Measurements from ENCODE around the gene ZNF641. TPM values are rescaled to one million over a fixed set of nuclear protein-coding genes. Genes with fewer than 3 reads are reported as not detected.

Gene ZNF641
- total RNA-seq, 4 donors from 2014 or later, result 11.7 to 50.3 (median 17.0) TPM

DNA sequence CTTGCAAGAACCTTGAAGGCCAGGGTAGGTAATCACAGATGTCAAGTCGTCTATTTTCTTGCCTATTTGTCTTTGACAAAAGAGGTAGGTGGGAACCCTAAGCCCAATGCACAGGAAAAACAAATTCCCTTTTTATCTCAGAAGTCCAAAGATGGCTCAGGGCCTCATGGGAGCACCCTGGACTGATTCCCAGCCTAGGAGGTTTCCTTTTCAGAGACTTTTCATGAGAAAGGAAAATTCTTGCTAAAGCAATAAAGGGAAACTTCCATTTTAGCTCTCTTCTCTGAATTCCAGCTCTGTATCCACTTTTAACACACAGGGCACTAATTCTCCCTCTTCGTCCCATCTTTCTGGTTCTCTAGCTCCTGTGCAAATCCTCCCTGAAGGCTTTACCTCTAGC lies 1.2 kb downstream of the ZNF641 start:
- no peak for DNase-seq
- no peaks in the 10 kb centered on the region for H3K9me3 ChIP-seq
- peak overlapping the region in 2 of 4 donors; percentile 62 to 97 for H3K4me3 ChIP-seq
- H3K4me1 ChIP-seq, result peaks cover 0 to 8% (median 0%) of the 10 kb centered on the region in 4 donors
- peaks cover 0 to 34% (median 0%) of the 10 kb centered on the region in 3 donors for H3K36me3 ChIP-seq
- no peaks in the 10 kb centered on the region for H3K27me3 ChIP-seq
- peak overlapping the region; percentile 3 to 93 (median 88) for H3K27ac ChIP-seq
- TF ChIP-seq POLR2A (IDR thresholded peaks at IDR 0.05), result no peak
- TF ChIP-seq, protein P1, sequence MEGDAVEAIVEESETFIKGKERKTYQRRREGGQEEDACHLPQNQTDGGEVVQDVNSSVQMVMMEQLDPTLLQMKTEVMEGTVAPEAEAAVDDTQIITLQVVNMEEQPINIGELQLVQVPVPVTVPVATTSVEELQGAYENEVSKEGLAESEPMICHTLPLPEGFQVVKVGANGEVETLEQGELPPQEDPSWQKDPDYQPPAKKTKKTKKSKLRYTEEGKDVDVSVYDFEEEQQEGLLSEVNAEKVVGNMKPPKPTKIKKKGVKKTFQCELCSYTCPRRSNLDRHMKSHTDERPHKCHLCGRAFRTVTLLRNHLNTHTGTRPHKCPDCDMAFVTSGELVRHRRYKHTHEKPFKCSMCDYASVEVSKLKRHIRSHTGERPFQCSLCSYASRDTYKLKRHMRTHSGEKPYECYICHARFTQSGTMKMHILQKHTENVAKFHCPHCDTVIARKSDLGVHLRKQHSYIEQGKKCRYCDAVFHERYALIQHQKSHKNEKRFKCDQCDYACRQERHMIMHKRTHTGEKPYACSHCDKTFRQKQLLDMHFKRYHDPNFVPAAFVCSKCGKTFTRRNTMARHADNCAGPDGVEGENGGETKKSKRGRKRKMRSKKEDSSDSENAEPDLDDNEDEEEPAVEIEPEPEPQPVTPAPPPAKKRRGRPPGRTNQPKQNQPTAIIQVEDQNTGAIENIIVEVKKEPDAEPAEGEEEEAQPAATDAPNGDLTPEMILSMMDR (IDR thresholded peaks at IDR 0.05), result no peak

DNA sequence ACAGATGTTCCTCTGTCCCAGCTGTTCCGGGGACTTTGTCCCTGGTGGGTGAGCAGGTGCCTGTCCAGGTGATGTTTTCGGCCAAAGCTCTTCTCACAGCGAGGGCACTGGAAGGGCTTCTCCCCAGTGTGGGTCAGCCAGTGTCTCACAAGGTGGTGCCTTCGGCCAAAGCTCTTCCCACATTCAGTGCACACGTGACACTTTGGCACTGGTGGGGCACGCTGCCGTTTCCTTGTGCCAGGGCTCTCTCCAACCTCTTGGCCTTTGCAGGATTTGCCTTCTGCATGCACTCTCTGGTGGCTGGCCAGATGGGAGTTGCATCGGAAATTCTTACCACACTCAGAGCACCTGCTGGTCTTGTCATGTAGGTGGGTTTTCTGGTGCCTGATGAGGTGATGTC lies 7.7 kb downstream of the ZNF641 start:
- no peaks in the 10 kb centered on the region for H3K27me3 ChIP-seq
- TF ChIP-seq, protein P1 (IDR thresholded peaks at IDR 0.05), result no peak
- no peak for TF ChIP-seq POLR2A (IDR thresholded peaks at IDR 0.05)
- H3K27ac ChIP-seq, result no peak overlapping the region
- no peak for DNase-seq
- no peaks in the 10 kb centered on the region for H3K9me3 ChIP-seq
- H3K36me3 ChIP-seq, result peaks cover 0 to 58% (median 0%) of the 10 kb centered on the region in 3 donors
- H3K4me3 ChIP-seq, result no peak overlapping the region
- no peaks in the 10 kb centered on the region for H3K4me1 ChIP-seq

DNA sequence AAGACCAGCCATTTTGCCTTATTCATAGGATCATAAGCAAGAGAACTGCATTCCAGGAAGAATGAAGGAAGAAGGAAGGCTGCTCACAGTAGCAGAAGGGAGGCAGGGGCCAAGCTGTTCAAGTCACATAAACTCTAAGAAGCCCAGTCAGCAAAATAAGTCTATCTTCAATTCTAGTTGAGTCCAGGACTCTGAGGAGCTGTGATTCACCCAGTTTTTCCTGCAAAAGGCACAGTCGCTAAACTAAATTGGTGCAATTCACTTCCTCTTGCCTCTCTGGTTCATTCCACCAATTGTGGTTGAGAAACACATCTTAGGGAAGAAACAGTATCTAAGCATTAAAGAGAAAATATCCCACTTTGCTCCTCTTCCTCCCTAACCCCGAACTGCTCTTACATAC lies 9.8 kb downstream of the ZNF641 start:
- Histone ChIP-seq H3K4me3 (no peak overlapping the region), H3K36me3 (peaks cover 0 to 39% (median 0%) of the 10 kb centered on the region in 3 donors), H3K27me3 (no peaks in the 10 kb centered on the region), H3K27ac (no peak overlapping the region), H3K4me1 (no peaks in the 10 kb centered on the region), H3K9me3 (no peaks in the 10 kb centered on the region)
- DNase-seq, result no peak
- TF ChIP-seq, protein P1 (IDR thresholded peaks at IDR 0.05), result no peak
- no peak for TF ChIP-seq POLR2A (IDR thresholded peaks at IDR 0.05)

DNA sequence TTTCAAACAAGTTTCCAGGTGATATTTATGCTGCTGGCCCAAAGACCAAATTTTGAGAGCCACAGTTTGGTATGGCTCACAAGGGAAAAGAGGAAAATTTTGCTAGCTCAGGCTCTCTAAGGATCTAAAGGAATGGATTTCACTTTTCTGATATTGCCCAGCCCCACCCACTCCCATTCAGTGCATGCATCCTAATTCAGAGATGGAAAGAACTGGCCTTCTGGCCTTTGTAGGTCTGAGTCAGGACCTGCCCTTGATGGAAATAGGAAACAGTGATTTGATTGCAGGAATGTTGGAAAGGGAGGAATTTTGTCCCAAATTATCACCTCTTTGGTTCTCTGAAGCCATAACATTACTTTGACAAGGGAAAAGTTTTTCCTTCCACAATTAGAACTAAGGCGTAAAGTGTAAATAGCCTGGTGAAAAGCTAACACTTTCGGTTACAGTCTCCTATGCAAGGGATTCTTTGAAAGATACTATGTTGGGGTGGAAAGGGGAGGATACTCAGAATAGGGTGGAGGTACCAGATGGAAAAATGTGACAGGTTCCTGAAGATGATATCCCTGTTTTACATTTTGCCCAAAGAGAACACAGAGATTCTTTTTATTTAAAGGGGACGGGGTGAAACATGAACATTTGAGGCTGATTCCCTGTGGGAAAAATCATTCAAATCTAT lies 11.1 kb downstream of the ZNF641 start:
- no peak overlapping the region for H3K4me3 ChIP-seq
- peaks cover 0 to 26% (median 0%) of the 10 kb centered on the region in 3 donors for H3K36me3 ChIP-seq
- no peaks in the 10 kb centered on the region for H3K4me1 ChIP-seq
- no peak overlapping the region for H3K27ac ChIP-seq
- TF ChIP-seq, protein P1 (IDR thresholded peaks at IDR 0.05), result no peak
- TF ChIP-seq POLR2A (IDR thresholded peaks at IDR 0.05), result no peak
- no peak for DNase-seq
- no peaks in the 10 kb centered on the region for H3K9me3 ChIP-seq
- H3K27me3 ChIP-seq, result no peaks in the 10 kb centered on the region

DNA sequence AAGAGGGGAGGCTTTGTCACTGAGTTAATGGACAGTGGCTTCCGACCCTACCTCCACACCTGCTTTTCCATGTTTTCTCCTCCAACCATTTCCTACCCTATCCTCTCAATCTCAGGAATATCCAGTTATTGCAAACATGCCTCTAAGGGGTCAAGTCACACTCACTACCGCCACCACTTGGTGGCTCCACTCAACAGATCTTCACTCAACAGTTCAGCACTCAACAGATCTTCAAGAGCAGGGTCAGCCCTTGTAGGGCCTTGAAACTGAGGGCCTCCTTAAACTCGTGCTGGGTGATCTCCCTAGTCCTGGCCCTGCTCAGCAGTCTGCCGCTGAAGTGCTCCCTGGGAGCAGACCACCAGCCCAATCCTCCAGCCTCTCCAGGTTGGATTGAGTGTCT lies 14.2 kb downstream of the ZNF641 start:
- no peak overlapping the region for H3K27ac ChIP-seq
- H3K9me3 ChIP-seq, result no peaks in the 10 kb centered on the region
- TF ChIP-seq POLR2A (IDR thresholded peaks at IDR 0.05), result no peak
- TF ChIP-seq, protein P1 (IDR thresholded peaks at IDR 0.05), result no peak
- no peaks in the 10 kb centered on the region for H3K4me1 ChIP-seq
- H3K4me3 ChIP-seq, result no peak overlapping the region
- DNase-seq, result no peak
- H3K36me3 ChIP-seq, result no peaks in the 10 kb centered on the region
- no peaks in the 10 kb centered on the region for H3K27me3 ChIP-seq
